Activated CD4-positive, alpha-beta memory T cell treated with anti-CD3 and anti-CD28 coated beads for 36 hours (primary cell): ENCODE data around the gene NRXN2. TPM values are rescaled to one million over a fixed set of nuclear protein-coding genes. Genes with fewer than 3 reads are reported as not detected.

ENCODE experiments used
- CTCF ChIA-PET: fragments of 350-600 bp; sonication (Branson Sonifier 250); formaldehyde crosslinking; loops from one replicate; lab custom pipeline; 2021; ENCODE audit warnings: antibody characterized with exemption, inconsistent platforms; lab: Charles Lee
- POLR2A ChIA-PET: fragments of 350-600 bp; sonication (Branson Sonifier 250); formaldehyde crosslinking; loops from one replicate; lab custom pipeline; 2021; ENCODE audit warnings: antibody characterized with exemption; lab: Charles Lee
- DNase-seq: peaks from one replicate; pipeline ENCODE4 v3.0.0-alpha.2; 2020
- H3K27ac Mint-ChIP-seq: one replicate; pipeline ENCODE4 v1.8.0; 2021; ENCODE audit warnings: mixed read lengths
- H3K27me3 Mint-ChIP-seq: one replicate; pipeline ENCODE4 v1.8.0; 2021; ENCODE audit warnings: mixed read lengths
- H3K36me3 Mint-ChIP-seq: one replicate; pipeline ENCODE4 v1.8.0; 2021; ENCODE audit warnings: mixed read lengths
- H3K4me1 Mint-ChIP-seq: one replicate; pipeline ENCODE4 v1.8.0; 2021; ENCODE audit warnings: low read depth, mixed read lengths
- H3K4me3 Mint-ChIP-seq: one replicate; pipeline ENCODE4 v1.8.0; 2021; ENCODE audit warnings: mild to moderate bottlenecking, mixed read lengths
- H3K9me3 Mint-ChIP-seq: one replicate; pipeline ENCODE4 v1.8.0; 2021; ENCODE audit warnings: mixed read lengths
- intact Hi-C: fragments of 100-400 bp; cut with micrococcal nuclease; formaldehyde crosslinking; loops from one replicate; pipeline ENCODE4 v1.15.1; 2023
- total RNA-seq, 2 experiments: library from RNA; stranded (reverse); gene quantifications; one replicate each; pipeline ENCODE4 v1.2.3, GENCODE V29; 2021

The NRXN2 gene
- total RNA-seq, 2 experiments from 2014 or later, result 0.31 to 0.41 TPM

- H3K27ac Mint-ChIP-seq, result no peak overlapping the region
- DNase-seq, result no peak
- H3K27me3 Mint-ChIP-seq, result peaks cover 14% of the 10 kb centered on the region
- peaks cover 1% of the 10 kb centered on the region for H3K4me1 Mint-ChIP-seq
- intact Hi-C loops, result no loop called here
- no peaks in the 10 kb centered on the region for H3K9me3 Mint-ChIP-seq
- POLR2A ChIA-PET, result no interaction called here
- H3K4me3 Mint-ChIP-seq, result no peak overlapping the region
- no peaks in the 10 kb centered on the region for H3K36me3 Mint-ChIP-seq
- CTCF ChIA-PET, result interaction anchor here (0.8 to 1.9 kb wide), 5 partner anchors 9 to 190 kb away, joined by 3 to 7 read pairs (median 3); no protein-coding TSS in a partner anchor
Measured at GRCh38 chr11:64638829-64639228, 84.2 kb downstream of the NRXN2 start.

GRCh38 chr11:64638018-64638665 is 84.9 kb downstream of the NRXN2 start:
- H3K27ac Mint-ChIP-seq, result no peak overlapping the region
- intact Hi-C loops, result no loop called here
- peaks cover 16% of the 10 kb centered on the region for H3K27me3 Mint-ChIP-seq
- no peak overlapping the region for H3K4me3 Mint-ChIP-seq
- H3K9me3 Mint-ChIP-seq, result no peaks in the 10 kb centered on the region
- CTCF ChIA-PET, result interaction anchor here (0.8 to 1.9 kb wide), 4 partner anchors 10 to 189 kb away, joined by 3 to 7 read pairs (median 3); no protein-coding TSS in a partner anchor
- POLR2A ChIA-PET, result no interaction called here
- no peak for DNase-seq
- peaks cover 6% of the 10 kb centered on the region for H3K4me1 Mint-ChIP-seq
- no peaks in the 10 kb centered on the region for H3K36me3 Mint-ChIP-seq

- POLR2A ChIA-PET, result no interaction called here
- peaks cover 6% of the 10 kb centered on the region for H3K4me1 Mint-ChIP-seq
- H3K36me3 Mint-ChIP-seq, result no peaks in the 10 kb centered on the region
- DNase-seq, result no peak
- H3K4me3 Mint-ChIP-seq, result no peak overlapping the region
- intact Hi-C loops, result no loop called here
- no peak overlapping the region for H3K27ac Mint-ChIP-seq
- no peaks in the 10 kb centered on the region for H3K9me3 Mint-ChIP-seq
- H3K27me3 Mint-ChIP-seq, result peaks cover 16% of the 10 kb centered on the region
- CTCF ChIA-PET, result no interaction called here
Measured at GRCh38 chr11:64637334-64638017, 85.5 kb downstream of the NRXN2 start.

- Mint-ChIP-seq H3K4me3 (no peak overlapping the region), H3K4me1 (peaks cover 6% of the 10 kb centered on the region), H3K36me3 (no peaks in the 10 kb centered on the region), H3K9me3 (no peaks in the 10 kb centered on the region), H3K27me3 (peaks cover 16% of the 10 kb centered on the region), H3K27ac (no peak overlapping the region)
- intact Hi-C loops, result no loop called here
- no peak for DNase-seq
- CTCF ChIA-PET, result no interaction called here
- POLR2A ChIA-PET, result no interaction called here
Measured at GRCh38 chr11:64633555-64634159, 89.3 kb downstream of the NRXN2 start.

- Mint-ChIP-seq H3K27me3 (peaks cover 14% of the 10 kb centered on the region), H3K9me3 (no peaks in the 10 kb centered on the region), H3K4me3 (no peak overlapping the region), H3K27ac (no peak overlapping the region), H3K36me3 (no peaks in the 10 kb centered on the region), H3K4me1 (peaks cover 6% of the 10 kb centered on the region)
- ChIA-PET CTCF (interaction anchor here (0.8 kb wide), 1 partner anchor 17 kb away, joined by 3 read pairs; no protein-coding TSS in a partner anchor), POLR2A (no interaction called here)
- intact Hi-C loops, result no loop called here
- no peak for DNase-seq
Measured at GRCh38 chr11:64632654-64633053, 90.3 kb downstream of the NRXN2 start.

- intact Hi-C loops, result no loop called here
- Mint-ChIP-seq H3K9me3 (no peaks in the 10 kb centered on the region), H3K4me3 (no peak overlapping the region), H3K27ac (no peak overlapping the region), H3K36me3 (no peaks in the 10 kb centered on the region), H3K4me1 (peaks cover 6% of the 10 kb centered on the region), H3K27me3 (peaks cover 12% of the 10 kb centered on the region)
- POLR2A ChIA-PET, result no interaction called here
- no peak for DNase-seq
- CTCF ChIA-PET, result interaction anchor here (0.8 kb wide), 1 partner anchor 17 kb away, joined by 3 read pairs; no protein-coding TSS in a partner anchor
Measured at GRCh38 chr11:64632237-64632636, 90.8 kb downstream of the NRXN2 start.

- peaks cover 12% of the 10 kb centered on the region for H3K27me3 Mint-ChIP-seq
- DNase-seq, result no peak
- POLR2A ChIA-PET, result no interaction called here
Measured at GRCh38 chr11:64631675-64632074, 91.3 kb downstream of the NRXN2 start.

GRCh38 chr11:64629796-64630562 is 93.0 kb downstream of the NRXN2 start:
- H3K27me3 Mint-ChIP-seq, result peaks cover 10% of the 10 kb centered on the region
- H3K4me1 Mint-ChIP-seq, result peaks cover 6% of the 10 kb centered on the region
- ChIA-PET CTCF (no interaction called here), POLR2A (no interaction called here)
- intact Hi-C loops, result no loop called here
- no peaks in the 10 kb centered on the region for H3K9me3 Mint-ChIP-seq
- no peak for DNase-seq
- H3K27ac Mint-ChIP-seq, result no peak overlapping the region
- no peak overlapping the region for H3K4me3 Mint-ChIP-seq
- no peaks in the 10 kb centered on the region for H3K36me3 Mint-ChIP-seq

More at GRCh38 chr11:64631675-64632074, 91.3 kb downstream of the NRXN2 start:
- CTCF ChIA-PET, result no interaction called here
- Mint-ChIP-seq H3K27ac (no peak overlapping the region), H3K4me1 (peaks cover 6% of the 10 kb centered on the region), H3K4me3 (no peak overlapping the region), H3K9me3 (no peaks in the 10 kb centered on the region), H3K36me3 (no peaks in the 10 kb centered on the region)
- intact Hi-C loops, result no loop called here

- CTCF ChIA-PET, result no interaction called here
Measured at GRCh38 chr11:64629103-64629502, 93.9 kb downstream of the NRXN2 start.

GRCh38 chr11:64628596-64628995 is 94.4 kb downstream of the NRXN2 start:
- Mint-ChIP-seq H3K4me1 (peaks cover 3% of the 10 kb centered on the region), H3K27me3 (peaks cover 2% of the 10 kb centered on the region), H3K4me3 (no peak overlapping the region), H3K27ac (no peak overlapping the region), H3K9me3 (no peaks in the 10 kb centered on the region), H3K36me3 (no peaks in the 10 kb centered on the region)
- intact Hi-C loops, result no loop called here
- ChIA-PET POLR2A (no interaction called here), CTCF (no interaction called here)
- DNase-seq, result no peak

More at GRCh38 chr11:64629103-64629502, 93.9 kb downstream of the NRXN2 start:
- Mint-ChIP-seq H3K9me3 (no peaks in the 10 kb centered on the region), H3K27me3 (peaks cover 3% of the 10 kb centered on the region), H3K4me3 (no peak overlapping the region), H3K36me3 (no peaks in the 10 kb centered on the region), H3K4me1 (peaks cover 6% of the 10 kb centered on the region), H3K27ac (no peak overlapping the region)
- POLR2A ChIA-PET, result no interaction called here
- intact Hi-C loops, result no loop called here
- no peak for DNase-seq

- intact Hi-C loops, result no loop called here
- H3K36me3 Mint-ChIP-seq, result no peaks in the 10 kb centered on the region
- POLR2A ChIA-PET, result no interaction called here
- no peak for DNase-seq
- H3K27me3 Mint-ChIP-seq, result no peaks in the 10 kb centered on the region
- no peak overlapping the region for H3K27ac Mint-ChIP-seq
- H3K9me3 Mint-ChIP-seq, result no peaks in the 10 kb centered on the region
- CTCF ChIA-PET, result no interaction called here
- H3K4me3 Mint-ChIP-seq, result no peak overlapping the region
- H3K4me1 Mint-ChIP-seq, result no peaks in the 10 kb centered on the region
Measured at GRCh38 chr11:64627371-64627770, 95.6 kb downstream of the NRXN2 start.

GRCh38 chr11:64626637-64627036 is 96.4 kb downstream of the NRXN2 start:
- CTCF ChIA-PET, result no interaction called here
- no peaks in the 10 kb centered on the region for H3K36me3 Mint-ChIP-seq

More at GRCh38 chr11:64626637-64627036, 96.4 kb downstream of the NRXN2 start:
- POLR2A ChIA-PET, result no interaction called here
- DNase-seq, result no peak
- H3K9me3 Mint-ChIP-seq, result no peaks in the 10 kb centered on the region
- intact Hi-C loops, result no loop called here
- H3K27me3 Mint-ChIP-seq, result no peaks in the 10 kb centered on the region
- H3K27ac Mint-ChIP-seq, result no peak overlapping the region
- no peak overlapping the region for H3K4me3 Mint-ChIP-seq
- H3K4me1 Mint-ChIP-seq, result no peaks in the 10 kb centered on the region
